ENCODE data around the gene PPP1R12B.
"Not testable (repeated sequence)": the region's sequence is repeated elsewhere in the genome, so short reads cannot be mapped to it uniquely, and the experiment has no call there.

The PPP1R12B gene

GRCh38 chr1:202631076-202631923, 282.8 kb downstream of the PPP1R12B start:
- no peak for DNase-seq (ENCODE audit: low spot score)

GRCh38 chr1:202632241-202632640, 283.7 kb downstream of the PPP1R12B start:
- no peak for DNase-seq (ENCODE audit: low spot score)

- DNase-seq (ENCODE audit: low spot score) = not testable (repeated sequence)
Measured at GRCh38 chr1:202636171-202636570, 287.7 kb downstream of the PPP1R12B start.

GRCh38 chr1:202637321-202638018, 289.0 kb downstream of the PPP1R12B start:
- not testable (repeated sequence) for DNase-seq (ENCODE audit: low spot score)

- no peak for DNase-seq (ENCODE audit: low spot score)
Measured at GRCh38 chr1:202638019-202638700, 289.7 kb downstream of the PPP1R12B start.

GRCh38 chr1:202638701-202639305, 290.3 kb downstream of the PPP1R12B start:
- DNase-seq (ENCODE audit: low spot score) = not testable (repeated sequence)

- no peak for DNase-seq (ENCODE audit: low spot score)
Measured at GRCh38 chr1:202639500-202639899, 291.0 kb downstream of the PPP1R12B start.

- no peak for DNase-seq (ENCODE audit: low spot score)
Measured at GRCh38 chr1:202642212-202642611, 293.7 kb downstream of the PPP1R12B start.
